HT-29 (cell line): ENCODE measurements around the gene CATSPERZ. TPM values are rescaled to one million over a fixed set of nuclear protein-coding genes. Genes with fewer than 3 reads are reported as not detected.

ENCODE experiments used
- DNase-seq: peaks from one replicate; pipeline ENCODE4 v3.0.0-alpha.2; 2015; ENCODE audit warnings: low spot score
- total RNA-seq: library from RNA; depleted of rRNA; stranded (reverse); fragments of >200 nt; shearing (Covaris generic); gene quantifications from 2 replicates; pipeline ENCODE4 v1.2.3, GENCODE V29; 2014

The CATSPERZ gene
- total RNA-seq, 1 experiment from 2014 or later, result 1.4 TPM

GRCh38 chr11:64263947-64264317 lies 36.2 kb upstream of the CATSPERZ start:
- no peak for DNase-seq

- DNase-seq, result no peak
Observed at GRCh38 chr11:64264371-64264852, 35.7 kb upstream of the CATSPERZ start.

- no peak for DNase-seq
Observed at GRCh38 chr11:64265176-64266160, 34.7 kb upstream of the CATSPERZ start.

GRCh38 chr11:64266339-64266738 lies 33.8 kb upstream of the CATSPERZ start:
- DNase-seq, result no peak

- peak; percentile 65 for DNase-seq
Observed at GRCh38 chr11:64267207-64267945, 32.8 kb upstream of the CATSPERZ start.

GRCh38 chr11:64268025-64268892 lies 31.9 kb upstream of the CATSPERZ start:
- DNase-seq, result no peak

- DNase-seq, result peak; percentile 76
Observed at GRCh38 chr11:64268893-64269539, 31.1 kb upstream of the CATSPERZ start.

GRCh38 chr11:64269540-64270220 lies 30.5 kb upstream of the CATSPERZ start:
- DNase-seq, result peak; percentile 99

- no peak for DNase-seq
Observed at GRCh38 chr11:64275031-64275800, 24.9 kb upstream of the CATSPERZ start.

GRCh38 chr11:64275841-64276240 lies 24.3 kb upstream of the CATSPERZ start:
- no peak for DNase-seq

- no peak for DNase-seq
Observed at GRCh38 chr11:64276653-64277431, 23.3 kb upstream of the CATSPERZ start.

- no peak for DNase-seq
Observed at GRCh38 chr11:64278576-64279190, 21.5 kb upstream of the CATSPERZ start.

- DNase-seq, result no peak
Observed at GRCh38 chr11:64281957-64282770, 18.0 kb upstream of the CATSPERZ start.

- DNase-seq, result no peak
Observed at GRCh38 chr11:64283092-64283491, 17.1 kb upstream of the CATSPERZ start.

- DNase-seq, result peak; percentile 97
Observed at GRCh38 chr11:64284048-64284961, 15.9 kb upstream of the CATSPERZ start, which contains the start of gene BAD. Gene BAD, minus strand, starts transcription at chr11:64284665. Its CDS starts 297 bp downstream, at chr11:64284368.
